Right lobe of liver (tissue), 6 donors: Measurements from ENCODE around the gene SCN1A. TPM values are rescaled to one million over a fixed set of nuclear protein-coding genes. Genes with fewer than 3 reads are reported as not detected.

Experiments used
- ATAC-seq, 4 donors: fragments of 200-7000 bp; cut with Tn5 transposase; one replicate each; pipeline ENCODE4 v1.9.1; 2020; ENCODE audit warnings: mild to moderate bottlenecking in 4 of 4, moderate library complexity in 4 of 4
- DNase-seq, 3 donors: peaks; one replicate each; pipeline ENCODE4 v3.0.0-alpha.2; 2020
- H3K27ac ChIP-seq, 3 donors: fragments of 200-600 bp; one replicate each; pipeline ENCODE4 v1.8.0; 2022
- H3K27me3 ChIP-seq, 2 donors: fragments of 200-600 bp; one replicate each; pipeline ENCODE4 v1.8.0; 2022
- H3K36me3 ChIP-seq, 4 donors: fragments of 200-600 bp; sonication (generic) in 1 of 4; one replicate each; pipeline versions ENCODE4 v1.5.1 to v1.8.0; 2017 to 2022; ENCODE audit warnings: control low read depth in 1 of 4
- H3K4me1 ChIP-seq, 4 donors: fragments of 200-600 bp; sonication (generic) in 1 of 4; one replicate each; pipeline versions ENCODE4 v1.5.1 to v1.8.0; 2017 to 2022; ENCODE audit warnings: control low read depth in 1 of 4
- H3K4me3 ChIP-seq, 3 donors: fragments of 200-600 bp; one replicate each; pipeline ENCODE4 v1.8.0; 2022
- H3K9me3 ChIP-seq, 4 donors: fragments of 200-600 bp; sonication (generic) in 1 of 4; one replicate each; pipeline versions ENCODE4 v1.5.1 to v1.8.0; 2017 to 2022; ENCODE audit warnings: control low read depth in 1 of 4
- POLR2A ChIP-seq: fragments of 450-650 bp; IDR thresholded peaks from one replicate; pipeline ENCODE4 v1.6.1; 2017; ENCODE audit warnings: antibody characterized with exemption, mild to moderate bottlenecking
- WGBS: methylation state at CpG from one replicate; pipeline ENCODE4 v1.1.6; 2018; ENCODE audit warnings: low coverage, low lambda C conversion rate; ENCODE audit not compliant: insufficient coverage; ENCODE audit errors: missing lambda C conversion rate; 5-methylcytosine and 5-hydroxymethylcytosine counted together
- intact Hi-C, 2 donors: fragments of 100-400 bp; cut with DNase I; formaldehyde crosslinking; loops; one replicate each; pipeline versions ENCODE4 v1.11.2 to v1.14.1; 2022
- total RNA-seq, 6 experiments: library from RNA; depleted of rRNA in 2 of 6; stranded (reverse); fragments of >200 nt in 2 of 6; fragmentation: NEBNext Ultra II Directional in 3 of 6; extraction: Animal tissue kit (Norgen Biotek cat#: 25700) in 3 of 6; gene quantifications; one replicate each; pipeline versions ENCODE4 v1.1.0 to v1.2.4, GENCODE V29; 2016 to 2023
- TF ChIP-seq, protein P1 (sequence below), 4 donors: fragments of 200-600 bp in 3 of 4; fragments of 450-650 bp in 1 of 4; IDR thresholded peaks; one replicate each; pipeline versions ENCODE4 v1.5.1 to v1.8.0; 2016 to 2022; ENCODE audit warnings: antibody characterized with exemption in 4 of 4, mild to moderate bottlenecking in 2 of 4
- donor health status: DM: no; HTN: yes; CAD: no.
- donor health status: DM: no; HTN: no; CAD: no.
- donor health status: DM: no; HTN: no; CAD: no.
- donor health status: DM: no; HTN: yes; CAD: no.
- donor health status: DM: no; HTN: yes; CAD: no.

Gene SCN1A
- total RNA-seq, 6 experiments from 2014 or later, result not detected

DNA sequence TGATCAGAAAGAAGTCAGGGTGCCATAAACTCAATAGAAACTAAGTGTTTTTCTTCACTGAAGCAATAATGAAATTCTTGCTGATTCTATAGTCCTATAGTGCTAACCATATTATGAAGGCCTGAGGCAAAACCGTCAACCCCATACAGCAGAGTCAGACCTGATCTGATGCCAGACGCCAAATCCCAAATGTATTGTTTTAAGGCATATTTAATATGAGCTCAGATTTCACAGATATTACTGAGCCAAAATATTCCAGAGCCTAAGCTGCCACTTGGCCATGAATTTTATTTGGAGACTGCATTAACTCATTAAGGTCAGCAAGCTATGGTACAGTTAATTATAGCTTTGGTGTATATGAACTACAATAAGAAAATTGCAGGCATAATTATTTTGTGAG is 53.4 kb downstream of the SCN1A start:
- 86% methylated on average over 2 of the region's 2 CpGs for WGBS
- no peaks in the 10 kb centered on the region for H3K27me3 ChIP-seq
- no peaks in the 10 kb centered on the region for H3K4me1 ChIP-seq
- TF ChIP-seq POLR2A, result no peak
- TF ChIP-seq, protein P1, sequence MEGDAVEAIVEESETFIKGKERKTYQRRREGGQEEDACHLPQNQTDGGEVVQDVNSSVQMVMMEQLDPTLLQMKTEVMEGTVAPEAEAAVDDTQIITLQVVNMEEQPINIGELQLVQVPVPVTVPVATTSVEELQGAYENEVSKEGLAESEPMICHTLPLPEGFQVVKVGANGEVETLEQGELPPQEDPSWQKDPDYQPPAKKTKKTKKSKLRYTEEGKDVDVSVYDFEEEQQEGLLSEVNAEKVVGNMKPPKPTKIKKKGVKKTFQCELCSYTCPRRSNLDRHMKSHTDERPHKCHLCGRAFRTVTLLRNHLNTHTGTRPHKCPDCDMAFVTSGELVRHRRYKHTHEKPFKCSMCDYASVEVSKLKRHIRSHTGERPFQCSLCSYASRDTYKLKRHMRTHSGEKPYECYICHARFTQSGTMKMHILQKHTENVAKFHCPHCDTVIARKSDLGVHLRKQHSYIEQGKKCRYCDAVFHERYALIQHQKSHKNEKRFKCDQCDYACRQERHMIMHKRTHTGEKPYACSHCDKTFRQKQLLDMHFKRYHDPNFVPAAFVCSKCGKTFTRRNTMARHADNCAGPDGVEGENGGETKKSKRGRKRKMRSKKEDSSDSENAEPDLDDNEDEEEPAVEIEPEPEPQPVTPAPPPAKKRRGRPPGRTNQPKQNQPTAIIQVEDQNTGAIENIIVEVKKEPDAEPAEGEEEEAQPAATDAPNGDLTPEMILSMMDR (IDR thresholded peaks at IDR 0.05), result no peak
- no peaks in the 10 kb centered on the region for H3K36me3 ChIP-seq
- intact Hi-C loops, result no loop called here
- no peak overlapping the region for H3K4me3 ChIP-seq
- no peak overlapping the region for H3K27ac ChIP-seq
- no peaks in the 10 kb centered on the region for H3K9me3 ChIP-seq
- DNase-seq (no peak), ATAC-seq (no peak)

DNA sequence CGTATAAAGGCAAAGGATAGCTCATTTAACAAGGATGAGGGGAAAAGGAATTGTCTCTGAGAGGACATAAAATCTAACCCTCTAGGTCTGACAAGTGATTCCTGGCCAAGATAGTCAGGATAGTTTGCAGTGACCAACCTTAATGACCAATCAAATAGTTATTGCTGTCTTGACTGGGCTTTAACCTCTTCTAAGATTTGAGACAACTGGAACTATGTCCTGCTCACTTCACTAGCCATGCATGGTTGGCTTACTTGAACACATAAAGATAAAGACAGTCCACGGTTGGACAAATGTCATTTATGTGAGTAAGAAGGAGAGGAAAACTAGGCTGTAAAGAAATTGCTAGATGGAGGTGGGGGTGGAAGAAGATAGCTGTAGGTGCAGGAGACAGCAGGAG is 53.8 kb downstream of the SCN1A start:
- WGBS, result 47% methylated on average over 2 of the region's 2 CpGs
- Histone ChIP-seq H3K4me1 (no peaks in the 10 kb centered on the region), H3K9me3 (no peaks in the 10 kb centered on the region), H3K36me3 (no peaks in the 10 kb centered on the region), H3K27ac (no peak overlapping the region), H3K27me3 (no peaks in the 10 kb centered on the region), H3K4me3 (no peak overlapping the region)
- DNase-seq (no peak), ATAC-seq (no peak)
- TF ChIP-seq, protein P1 (IDR thresholded peaks at IDR 0.05), result no peak
- no peak for TF ChIP-seq POLR2A
- intact Hi-C loops, result no loop called here

- DNase-seq, result no peak
- WGBS, result 57% methylated on average over 3 of the region's 3 CpGs
- no peak overlapping the region for H3K27ac ChIP-seq
These were observed 57.6 kb downstream of the SCN1A start for GRCh38 chr2:166070231-166070630.

DNA sequence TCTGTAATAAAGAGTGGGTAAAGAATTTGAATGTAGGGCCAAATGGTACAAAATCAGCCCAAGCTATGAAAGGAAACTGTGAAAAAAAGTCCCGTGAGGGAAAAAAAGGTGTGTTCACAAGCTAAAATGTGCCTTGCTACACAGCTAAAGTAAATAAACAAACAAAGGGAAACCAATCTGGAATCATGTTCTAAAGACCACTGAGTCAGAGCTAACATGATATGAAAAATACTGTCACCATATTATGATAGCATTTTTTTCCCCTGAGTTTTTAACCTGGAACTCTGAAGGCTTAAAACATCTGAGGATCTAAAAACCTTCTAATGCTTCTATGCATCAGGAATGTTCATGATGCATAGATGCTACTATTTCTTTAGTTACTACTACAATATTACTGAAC is 58.8 kb downstream of the SCN1A start:
- 44% methylated on average over 1 of the region's 1 CpG for WGBS
- TF ChIP-seq, protein P1 (IDR thresholded peaks at IDR 0.05), result no peak
- no peak for TF ChIP-seq POLR2A
- Histone ChIP-seq H3K4me1 (no peaks in the 10 kb centered on the region), H3K36me3 (no peaks in the 10 kb centered on the region), H3K27ac (no peak overlapping the region), H3K9me3 (no peaks in the 10 kb centered on the region), H3K27me3 (no peaks in the 10 kb centered on the region), H3K4me3 (no peak overlapping the region)
- intact Hi-C loops, result no loop called here
- DNase-seq (no peak), ATAC-seq (no peak)

More at GRCh38 chr2:166070231-166070630, 57.6 kb downstream of the SCN1A start:
- Histone ChIP-seq H3K27me3 (no peaks in the 10 kb centered on the region), H3K36me3 (no peaks in the 10 kb centered on the region), H3K4me1 (no peaks in the 10 kb centered on the region), H3K4me3 (no peak overlapping the region), H3K9me3 (no peaks in the 10 kb centered on the region)
- TF ChIP-seq, protein P1 (IDR thresholded peaks at IDR 0.05), result no peak
- TF ChIP-seq POLR2A, result no peak
- intact Hi-C loops, result no loop called here
- no peak for ATAC-seq

DNA sequence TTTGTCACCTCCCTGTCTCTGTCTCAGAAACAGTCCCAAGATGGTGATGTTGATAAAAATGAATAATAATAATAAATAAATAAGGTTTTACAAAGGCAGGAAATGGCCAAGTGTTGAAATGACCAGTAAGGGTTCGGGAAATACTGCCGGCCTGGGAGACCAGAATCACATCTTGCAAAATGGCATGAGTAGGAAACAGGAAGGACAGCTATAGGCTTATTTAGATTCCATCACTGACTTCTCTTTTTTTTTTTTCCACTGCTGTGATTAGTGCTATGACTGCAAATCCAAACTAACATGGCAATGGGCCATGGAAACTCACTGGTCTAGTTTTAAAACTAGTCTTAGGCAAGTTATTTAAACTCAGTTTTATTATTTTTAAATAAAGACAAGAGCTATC is 60.6 kb downstream of the SCN1A start:
- intact Hi-C loops, result no loop called here
- TF ChIP-seq POLR2A, result no peak
- TF ChIP-seq, protein P1 (IDR thresholded peaks at IDR 0.05), result no peak
- H3K4me3 ChIP-seq, result no peak overlapping the region
- DNase-seq (no peak), ATAC-seq (peak in 2 of 4 donors; percentile 11 to 38)
- no peaks in the 10 kb centered on the region for H3K9me3 ChIP-seq
- WGBS, result 43% methylated on average over 2 of the region's 2 CpGs
- H3K4me1 ChIP-seq, result no peaks in the 10 kb centered on the region
- no peaks in the 10 kb centered on the region for H3K36me3 ChIP-seq
- no peaks in the 10 kb centered on the region for H3K27me3 ChIP-seq
- no peak overlapping the region for H3K27ac ChIP-seq
